ENCODE measurements around the gene ENTPD2.
A peak's percentile ranks its signal among the peaks of the same experiment; 100 is the strongest.

Gene ENTPD2

DNA sequence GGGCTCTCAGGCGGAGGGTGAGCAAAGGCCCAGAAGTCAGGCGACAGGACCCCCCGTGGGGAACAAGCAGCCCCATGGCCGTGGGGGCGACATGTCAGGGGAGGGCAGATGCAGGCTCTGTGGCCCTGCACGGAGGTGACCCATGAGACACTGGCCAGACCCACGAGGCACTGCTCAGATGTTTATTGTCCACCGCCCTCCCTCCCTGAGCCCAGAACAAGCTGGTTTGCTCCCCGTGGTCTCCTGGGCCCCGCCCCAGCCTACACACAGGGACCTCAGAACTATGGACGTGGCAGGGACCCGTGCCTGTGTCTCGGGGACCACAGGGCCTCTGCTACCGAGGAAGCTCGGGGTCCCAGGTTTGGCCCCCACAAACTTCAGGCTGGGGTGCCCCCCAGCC lies 23.9 kb downstream of the ENTPD2 start:
- no peak for DNase-seq (ENCODE audit: low read depth in 2 of 2)

GRCh38 chr9:137029058-137029936 lies 24.6 kb downstream of the ENTPD2 start:
- peak; percentile 71 to 79 for DNase-seq (ENCODE audit: low read depth in 2 of 2)

- peak; percentile 52 to 57 for DNase-seq (ENCODE audit: low read depth in 2 of 2)
These were observed 25.4 kb downstream of the ENTPD2 start for GRCh38 chr9:137028263-137029057.

GRCh38 chr9:137027369-137028262 lies 26.2 kb downstream of the ENTPD2 start, which contains the start of gene ABCA2:
Gene ABCA2 (minus strand): TSS chr9:137028237. CDS start chr9:137028140, 97 bp downstream.
- DNase-seq (ENCODE audit: low read depth in 2 of 2) = no peak

DNA sequence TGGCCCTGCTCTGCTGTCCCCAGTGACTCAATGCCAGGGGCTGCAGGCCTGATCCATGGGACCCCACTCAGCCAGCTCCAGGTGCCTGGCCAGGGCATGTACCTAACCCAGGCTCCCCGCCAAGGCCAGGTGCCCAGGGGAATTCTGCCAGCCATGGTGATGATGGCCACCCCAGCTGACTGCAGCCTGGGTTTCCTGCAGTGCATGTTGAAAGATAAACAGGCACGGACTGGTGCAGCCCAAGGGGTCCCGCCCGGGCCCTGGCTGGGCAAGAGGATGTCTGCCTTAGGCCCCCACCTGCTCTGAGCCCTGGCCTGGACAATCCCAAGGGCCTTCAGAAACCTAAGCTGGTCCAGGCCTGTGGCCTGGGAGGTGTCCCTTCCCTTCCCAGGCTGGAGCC lies 27.0 kb downstream of the ENTPD2 start:
- no peak for DNase-seq (ENCODE audit: low read depth in 2 of 2)

DNA sequence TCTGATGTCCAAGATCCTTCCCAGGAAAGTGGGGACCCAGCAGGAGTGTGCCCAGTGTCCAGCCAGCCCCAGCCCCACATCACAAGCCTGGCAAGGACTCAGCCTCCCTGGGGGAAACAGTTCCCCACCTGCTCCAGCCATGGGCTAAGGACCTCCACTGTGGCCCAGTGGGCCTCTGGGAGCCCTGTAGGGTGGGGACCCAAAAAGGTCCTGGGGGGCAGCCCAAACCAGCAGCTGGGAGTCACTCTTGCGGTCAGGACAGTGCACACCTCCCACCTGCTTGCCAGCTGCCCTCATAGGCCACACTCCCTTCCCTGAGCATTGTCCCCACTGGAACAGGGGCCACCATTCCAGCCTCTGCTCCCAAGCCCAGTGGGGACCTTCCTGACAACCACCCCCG lies 27.5 kb downstream of the ENTPD2 start:
- no peak for DNase-seq (ENCODE audit: low read depth in 2 of 2)

DNA sequence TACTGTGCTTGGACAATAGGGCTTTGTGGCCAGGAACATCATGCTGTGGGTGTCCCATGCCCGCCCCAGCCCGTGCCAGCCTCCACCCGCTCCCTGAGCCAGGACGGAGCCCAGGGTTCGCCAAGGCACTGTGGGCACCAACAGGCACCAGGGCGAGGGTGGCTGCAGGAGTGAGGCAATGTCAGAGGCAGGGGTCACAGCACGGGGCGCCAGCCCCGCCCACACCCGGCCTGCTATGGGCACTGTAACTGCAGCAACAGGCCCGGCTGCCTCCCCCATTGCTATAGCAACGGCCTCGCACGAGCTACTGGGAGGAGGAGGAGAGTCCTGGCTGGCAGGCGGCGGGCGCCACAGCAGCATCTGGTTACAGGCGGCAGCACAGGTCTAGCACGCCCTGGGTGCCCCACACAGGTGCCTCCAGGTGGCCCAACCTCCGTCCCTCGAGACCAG lies 28.3 kb downstream of the ENTPD2 start:
- no peak for DNase-seq (ENCODE audit: low read depth in 2 of 2)

GRCh38 chr9:137023583-137023991 lies 30.3 kb downstream of the ENTPD2 start:
- DNase-seq (ENCODE audit: low read depth in 2 of 2) = no peak

- DNase-seq (ENCODE audit: low read depth in 2 of 2) = no peak
These were observed 30.7 kb downstream of the ENTPD2 start for GRCh38 chr9:137023157-137023556.

- DNase-seq (ENCODE audit: low read depth in 2 of 2) = no peak
These were observed 31.2 kb downstream of the ENTPD2 start for GRCh38 chr9:137022662-137023008.

DNA sequence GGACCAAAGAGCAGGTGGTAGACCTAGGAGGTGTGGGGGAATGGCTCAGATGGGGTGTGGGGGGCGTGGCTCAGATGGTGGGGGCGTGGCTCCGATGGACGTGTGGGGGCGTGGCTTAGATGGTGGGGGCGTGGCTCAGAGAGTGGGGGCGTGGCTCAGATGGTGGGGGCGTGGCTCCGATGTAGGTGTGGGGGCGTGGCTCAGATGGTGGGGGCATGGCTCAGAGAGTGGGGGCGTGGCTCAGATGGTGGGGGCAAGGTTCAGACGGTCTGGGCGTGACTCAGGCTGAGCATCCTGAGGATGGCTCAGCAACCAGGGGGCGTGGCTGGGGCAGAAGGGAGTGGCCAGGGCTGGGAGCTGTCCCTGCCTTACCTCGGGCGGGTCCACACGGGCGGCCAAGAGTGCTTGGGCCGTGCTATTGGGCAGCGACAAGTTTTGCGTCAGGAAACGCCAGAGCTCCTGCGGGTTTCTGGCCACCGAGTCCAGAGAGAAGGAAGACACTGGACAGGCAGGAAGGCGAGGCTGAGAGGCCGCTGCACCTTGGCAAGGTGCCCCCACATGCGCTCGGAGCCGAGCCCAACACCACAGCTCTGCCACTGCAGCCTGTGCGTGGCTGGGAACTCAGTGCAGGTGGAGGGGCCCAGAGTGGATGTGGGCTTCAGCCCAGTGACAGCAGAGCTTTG lies 31.7 kb downstream of the ENTPD2 start:
- peak; percentile 68 to 84 for DNase-seq (ENCODE audit: low read depth in 2 of 2)

DNA sequence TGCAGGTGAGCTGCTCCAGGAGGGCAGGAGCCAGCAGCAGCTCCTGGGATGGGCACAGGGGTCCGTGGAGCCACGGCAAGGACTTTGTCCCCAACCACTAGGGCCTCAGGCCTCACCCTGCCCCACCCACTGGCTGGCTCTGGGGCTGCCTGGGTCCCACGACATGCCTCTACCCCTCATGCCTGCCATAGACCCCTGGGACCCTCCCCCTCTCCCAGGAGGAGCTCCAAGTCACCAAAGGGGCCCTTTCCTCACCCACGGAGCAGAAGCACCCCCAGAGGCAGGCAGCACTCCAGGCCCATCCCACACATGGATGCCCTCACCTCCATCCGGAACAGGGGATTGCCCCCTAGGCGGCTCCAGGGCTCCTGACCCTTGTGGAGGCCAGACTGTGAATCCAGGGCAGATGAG lies 32.3 kb downstream of the ENTPD2 start:
- no peak for DNase-seq (ENCODE audit: low read depth in 2 of 2)

DNA sequence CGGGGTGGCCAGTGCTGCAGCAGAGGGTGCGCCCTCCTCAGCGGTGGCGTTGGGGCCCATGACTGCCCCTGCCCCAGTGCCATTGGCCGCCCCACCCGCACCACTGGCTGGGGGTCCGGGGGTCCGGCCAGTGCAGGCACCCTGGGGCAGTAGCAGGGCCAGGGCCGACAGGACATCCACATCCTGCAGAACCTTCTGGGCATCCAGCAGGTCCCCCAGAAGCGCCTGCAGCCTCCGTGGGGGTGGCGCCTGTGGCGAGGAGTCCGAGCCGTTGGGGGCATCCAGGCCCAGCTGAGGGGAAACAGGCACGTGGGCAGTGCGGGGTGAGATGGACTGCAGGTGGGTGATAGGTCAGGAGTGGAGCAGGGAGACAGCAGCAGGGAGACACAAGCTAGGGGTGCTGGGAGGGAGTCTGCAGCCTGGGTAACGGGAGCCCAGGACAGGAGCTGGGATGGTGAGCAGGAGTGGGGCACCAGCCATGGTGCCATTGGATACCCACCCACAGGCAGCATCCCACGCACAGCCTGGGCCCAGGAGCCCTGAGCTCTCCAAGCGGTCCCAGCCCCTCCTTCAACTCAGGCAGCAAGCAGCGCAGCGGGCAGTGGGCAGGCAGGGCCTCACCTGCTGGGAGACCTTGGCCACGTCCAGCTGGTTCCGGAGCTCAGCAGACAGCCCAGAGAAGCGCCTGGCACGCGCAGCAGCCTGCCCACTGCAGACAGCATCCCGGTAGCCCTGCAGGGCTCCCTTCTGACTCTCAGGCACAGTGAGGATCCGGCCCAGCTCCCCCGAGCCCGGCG lies 32.9 kb downstream of the ENTPD2 start:
- DNase-seq (ENCODE audit: low read depth in 2 of 2) = no peak

DNA sequence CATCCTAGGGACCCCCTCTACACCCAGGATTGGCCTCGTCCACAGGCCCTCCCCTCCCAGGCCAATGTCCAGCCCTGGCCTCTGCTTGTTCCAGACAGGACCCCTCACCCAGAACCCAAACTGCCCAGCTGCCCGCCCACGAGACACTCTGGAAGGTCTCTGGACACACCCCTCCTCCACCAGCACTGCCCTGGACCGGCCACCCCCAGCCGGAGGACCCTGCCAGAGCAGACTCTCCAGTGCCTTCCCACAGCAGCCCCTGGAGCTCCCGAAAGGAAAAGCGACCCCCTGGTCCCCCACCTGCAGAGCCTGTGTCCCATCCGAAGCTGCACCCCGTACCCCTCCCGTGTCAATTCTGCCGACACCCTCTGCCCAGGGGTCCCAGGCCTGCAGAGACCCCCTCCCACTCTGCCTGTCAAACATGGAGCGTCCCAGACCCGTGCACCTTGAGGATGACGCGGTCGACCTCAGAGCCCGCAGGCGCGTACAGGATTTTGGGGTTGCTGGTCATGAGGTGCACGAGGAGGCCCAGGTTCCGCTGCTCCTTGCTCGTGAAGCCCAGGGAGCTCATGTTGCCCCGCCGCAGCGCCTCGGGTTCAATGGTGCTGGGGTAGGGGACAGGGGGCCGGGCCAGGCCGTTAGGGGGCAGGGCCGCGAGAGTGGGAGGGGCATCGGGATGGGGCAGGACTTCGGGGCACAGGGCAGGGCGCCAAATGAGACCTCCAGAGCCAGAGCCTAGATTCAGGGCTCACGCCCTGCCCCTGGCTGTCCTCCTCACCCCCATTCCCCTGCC lies 33.8 kb downstream of the ENTPD2 start:
- no peak for DNase-seq (ENCODE audit: low read depth in 2 of 2)

DNA sequence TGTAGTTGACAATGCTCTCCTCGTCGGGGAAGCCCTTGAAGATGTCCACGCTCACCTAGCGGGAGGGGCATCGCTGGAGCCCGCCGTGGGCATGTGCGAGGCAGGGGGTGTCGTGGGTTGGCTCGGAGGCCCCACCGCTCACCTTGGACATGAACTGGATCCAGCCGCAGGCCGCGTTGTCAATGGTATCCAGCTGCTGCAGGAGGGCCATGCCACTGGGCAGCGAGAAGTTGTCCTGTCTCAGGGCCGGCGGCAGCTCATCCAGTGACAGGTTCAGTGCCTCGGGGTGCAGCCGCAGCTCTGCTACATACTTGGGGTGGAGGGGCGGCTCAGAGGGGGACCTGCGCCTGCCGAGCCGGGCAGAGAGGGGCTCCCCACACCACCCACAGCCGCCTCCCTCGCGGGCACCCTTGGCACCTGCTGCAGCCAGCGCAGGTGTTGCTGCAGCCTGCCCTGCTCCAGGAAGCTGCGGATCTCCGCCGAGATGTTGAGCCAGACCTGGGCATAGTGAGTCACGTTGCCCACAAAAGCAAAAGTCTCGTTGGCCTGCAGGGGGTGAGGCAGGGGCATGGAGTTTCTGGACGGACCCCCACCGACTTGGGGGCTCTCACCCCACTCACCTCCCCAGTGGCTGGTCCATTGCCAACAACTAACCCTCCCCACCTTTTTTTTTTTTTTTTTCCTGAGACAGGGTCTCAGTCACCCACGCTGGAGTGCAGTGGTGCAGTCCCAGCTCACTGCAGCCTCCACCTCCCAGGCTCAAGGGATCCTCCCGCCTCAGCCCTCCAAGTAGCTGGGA lies 34.9 kb downstream of the ENTPD2 start:
- no peak for DNase-seq (ENCODE audit: low read depth in 2 of 2)

DNA sequence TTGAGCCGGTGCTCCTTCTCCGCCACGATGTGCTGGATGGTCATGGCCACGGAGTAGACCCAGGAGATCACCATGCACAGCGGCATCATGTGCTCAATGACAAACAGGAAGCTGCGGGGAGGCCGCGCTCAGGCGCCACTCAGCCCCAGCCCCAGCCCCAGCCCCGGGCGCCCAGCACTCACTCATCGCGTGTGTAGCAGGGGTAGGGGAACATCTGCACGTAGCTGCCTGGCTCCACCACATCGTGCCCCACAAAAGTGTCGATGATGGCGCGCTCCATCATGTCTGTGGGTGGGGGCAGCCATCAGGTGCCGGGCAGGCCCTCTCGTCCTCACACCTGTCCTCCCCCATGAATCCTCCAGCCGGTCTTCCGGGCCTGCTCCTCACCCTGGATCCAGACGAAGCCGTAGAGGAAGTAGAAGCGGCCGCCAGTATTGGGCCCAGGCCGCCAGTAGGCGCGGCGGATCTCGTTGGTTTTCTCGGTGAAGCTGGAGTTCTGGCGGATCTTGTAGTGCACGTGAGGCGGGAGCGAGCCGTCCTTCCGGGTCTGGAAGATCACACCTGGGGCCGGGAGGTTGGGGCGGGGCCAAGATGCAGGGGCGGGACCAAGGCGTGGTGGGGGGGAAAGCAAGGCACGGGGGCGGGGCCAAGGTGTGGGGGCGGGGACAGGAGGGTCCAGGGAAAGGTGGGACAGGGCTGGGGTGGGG lies 35.9 kb downstream of the ENTPD2 start:
- DNase-seq (ENCODE audit: low read depth in 2 of 2) = no peak

DNA sequence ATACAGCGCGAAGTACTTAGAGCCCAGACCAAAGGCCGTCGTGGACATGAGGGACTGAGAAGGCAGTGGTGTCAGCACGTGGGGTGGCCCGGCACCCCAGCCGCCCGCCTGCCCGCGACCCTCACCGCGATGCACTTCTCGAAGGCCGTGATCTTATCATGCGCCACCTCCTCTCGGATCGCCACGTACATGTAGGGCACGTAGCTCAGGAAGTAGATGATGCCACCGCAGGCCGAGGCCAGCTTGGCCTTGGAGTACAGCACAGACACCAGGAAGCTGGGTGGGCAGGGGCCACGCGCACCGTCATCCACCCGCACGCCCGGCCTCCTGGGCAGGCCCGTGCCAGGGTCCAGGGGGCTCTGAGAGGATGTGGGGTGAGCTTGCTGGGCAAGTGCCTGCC lies 36.8 kb downstream of the ENTPD2 start:
- DNase-seq (ENCODE audit: low read depth in 2 of 2) = no peak

DNA sequence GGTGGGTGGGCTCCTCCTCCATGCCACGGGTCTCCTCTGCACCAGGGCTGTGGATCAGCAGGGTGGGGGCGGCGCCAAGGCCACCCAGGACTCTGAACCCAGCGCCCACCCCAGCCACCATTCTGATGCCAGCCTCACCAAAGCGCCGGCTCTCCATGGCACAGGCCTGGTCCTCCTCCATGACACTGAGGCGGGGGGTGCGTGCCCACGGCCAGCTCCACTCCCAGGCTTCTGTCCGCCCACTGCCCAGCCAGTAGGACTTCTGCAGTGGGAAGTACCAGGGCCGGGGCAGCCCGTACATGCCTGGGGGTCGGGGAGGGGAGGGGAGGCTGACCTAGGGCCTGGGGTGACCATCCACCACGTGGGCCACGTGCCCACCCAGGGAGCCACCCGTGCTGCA lies 37.4 kb downstream of the ENTPD2 start:
- no peak for DNase-seq (ENCODE audit: low read depth in 2 of 2)
